Measurements from ENCODE around the gene GASK1A. TPM values are rescaled to one million over a fixed set of nuclear protein-coding genes. Genes with fewer than 3 reads are reported as not detected.

Gene GASK1A
- total RNA-seq, 6 experiments from 2014 or later: 5.5 to 17.5 (median 10.5) TPM

- intact Hi-C loops (cut with DNase I): no loop called here
- TF ChIP-seq POLR2A (IDR thresholded peaks at IDR 0.05): no peak
- no peak overlapping the region for H3K27ac ChIP-seq
- no peaks in the 10 kb centered on the region for H3K36me3 ChIP-seq
- DNase-seq (no peak), ATAC-seq (no peak)
- H3K27me3 ChIP-seq: no peaks in the 10 kb centered on the region
- no peak overlapping the region for H3K4me3 ChIP-seq
- 65% methylated on average over 5 of the region's 15 CpGs for WGBS (ENCODE audit: insufficient coverage, low coverage, low lambda C conversion rate, missing lambda C conversion rate)
- H3K4me1 ChIP-seq: no peaks in the 10 kb centered on the region
- H3K9me3 ChIP-seq: no peaks in the 10 kb centered on the region
Measured at GRCh38 chr3:43030162-43030935, 51.2 kb downstream of the GASK1A start.

- H3K9me3 ChIP-seq: no peaks in the 10 kb centered on the region
- ATAC-seq (peak; percentile 14 to 61 (median 40)), DNase-seq (no peak)
- no peaks in the 10 kb centered on the region for H3K4me1 ChIP-seq
- no peak overlapping the region for H3K27ac ChIP-seq
- intact Hi-C loops (cut with DNase I): no loop called here
- TF ChIP-seq CTCF (IDR thresholded peaks at IDR 0.05) (no peak), POLR2A (IDR thresholded peaks at IDR 0.05) (no peak)
- H3K4me3 ChIP-seq: no peak overlapping the region
- 40% methylated on average over 4 of the region's 4 CpGs for WGBS (ENCODE audit: insufficient coverage, low coverage, low lambda C conversion rate, missing lambda C conversion rate)
- H3K27me3 ChIP-seq: no peaks in the 10 kb centered on the region
- H3K36me3 ChIP-seq: no peaks in the 10 kb centered on the region
Measured at GRCh38 chr3:43031485-43031884, 52.4 kb downstream of the GASK1A start.

DNA sequence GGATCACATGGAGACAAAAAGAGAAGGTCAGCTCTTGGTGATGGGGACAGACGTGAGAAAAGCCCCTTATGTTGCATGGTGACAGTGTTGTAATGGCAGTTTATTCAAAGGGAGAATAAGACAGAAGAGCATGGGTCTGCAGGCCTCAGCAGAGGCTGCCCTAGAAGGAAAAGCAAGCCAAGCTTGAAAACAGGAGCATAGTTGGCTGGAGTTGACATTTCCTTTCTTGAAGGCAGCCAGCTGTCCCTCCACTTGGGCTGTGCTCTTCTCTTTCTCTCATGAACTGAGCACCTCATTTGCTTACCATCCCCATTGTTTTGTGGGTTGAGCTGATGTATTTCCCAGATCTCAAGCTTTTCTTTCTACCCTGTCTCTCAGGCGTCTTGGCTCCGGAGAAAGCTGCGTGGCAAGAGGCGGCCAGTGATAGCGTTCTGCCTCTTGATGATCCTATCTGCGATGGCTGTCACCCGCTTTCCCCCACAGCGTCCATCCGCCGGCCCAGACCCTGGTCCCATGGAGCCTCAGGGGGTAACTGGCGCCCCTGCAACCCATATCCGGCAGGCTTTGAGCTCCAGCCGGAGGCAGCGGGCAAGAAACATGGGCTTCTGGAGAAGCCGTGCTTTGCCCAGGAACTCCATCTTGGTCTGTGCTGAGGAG, 52.9 kb downstream of the GASK1A start:
- Histone ChIP-seq H3K36me3 (no peaks in the 10 kb centered on the region), H3K4me1 (no peaks in the 10 kb centered on the region), H3K27me3 (no peaks in the 10 kb centered on the region), H3K27ac (no peak overlapping the region), H3K4me3 (no peak overlapping the region), H3K9me3 (no peaks in the 10 kb centered on the region)
- intact Hi-C loops (cut with DNase I): no loop called here
- TF ChIP-seq CTCF (IDR thresholded peaks at IDR 0.05) (no peak), POLR2A (IDR thresholded peaks at IDR 0.05) (no peak)
- ATAC-seq (no peak), DNase-seq (no peak)
- WGBS (ENCODE audit: insufficient coverage, low coverage, low lambda C conversion rate, missing lambda C conversion rate): 91% methylated on average over 6 of the region's 16 CpGs

DNA sequence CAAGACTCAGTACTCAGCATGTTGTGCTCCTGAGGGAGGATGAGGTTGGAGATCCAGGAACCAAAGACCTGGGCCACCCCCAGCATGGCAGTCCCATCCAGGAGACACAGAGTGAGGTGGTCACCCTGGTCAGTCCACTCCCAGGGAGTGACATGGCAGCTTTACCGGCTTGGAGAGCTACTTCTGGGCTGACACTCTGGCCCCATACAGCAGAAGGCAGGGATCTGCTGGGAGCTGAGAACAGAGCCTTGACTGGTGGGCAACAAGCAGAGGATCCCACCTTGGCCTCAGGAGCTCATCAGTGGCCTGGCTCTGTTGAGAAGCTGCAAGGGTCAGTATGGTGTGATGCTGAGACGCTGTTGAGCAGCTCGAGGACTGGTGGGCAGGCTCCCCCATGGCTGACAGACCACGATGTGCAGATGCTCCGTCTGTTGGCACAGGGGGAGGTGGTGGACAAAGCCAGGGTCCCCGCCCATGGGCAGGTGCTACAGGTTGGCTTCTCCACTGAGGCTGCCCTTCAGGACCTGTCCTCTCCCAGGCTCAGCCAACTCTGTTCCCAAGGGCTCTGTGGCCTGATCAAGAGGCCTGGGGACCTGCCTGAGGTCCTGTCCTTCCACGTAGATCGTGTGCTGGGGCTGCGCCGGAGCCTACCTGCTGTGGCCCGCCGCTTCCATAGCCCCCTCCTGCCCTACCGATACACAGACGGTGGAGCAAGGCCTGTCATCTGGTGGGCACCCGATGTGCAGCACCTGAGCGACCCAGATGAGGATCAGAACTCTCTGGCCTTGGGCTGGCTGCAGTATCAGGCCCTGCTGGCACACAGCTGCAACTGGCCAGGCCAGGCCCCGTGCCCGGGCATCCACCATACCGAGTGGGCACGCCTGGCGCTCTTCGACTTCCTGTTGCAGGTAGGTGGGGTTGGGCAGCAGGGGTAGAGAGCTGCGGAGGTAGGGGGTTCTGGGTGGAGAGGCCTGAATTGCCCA, 53.8 kb downstream of the GASK1A start:
- ATAC-seq: no peak
- DNase-seq: no peak
- no peaks in the 10 kb centered on the region for H3K9me3 ChIP-seq
- TF ChIP-seq CTCF (IDR thresholded peaks at IDR 0.05): no peak
- TF ChIP-seq POLR2A (IDR thresholded peaks at IDR 0.05): no peak
- H3K36me3 ChIP-seq: no peaks in the 10 kb centered on the region
- H3K4me1 ChIP-seq: no peaks in the 10 kb centered on the region
- no peaks in the 10 kb centered on the region for H3K27me3 ChIP-seq
- WGBS (ENCODE audit: insufficient coverage, low coverage, low lambda C conversion rate, missing lambda C conversion rate): 97% methylated on average over 6 of the region's 23 CpGs
- H3K4me3 ChIP-seq: no peak overlapping the region
- intact Hi-C loops (cut with DNase I): no loop called here
- no peak overlapping the region for H3K27ac ChIP-seq
